HEK293T (cell line): ENCODE results near the gene IKZF3.
A peak's percentile ranks its signal among the peaks of the same experiment; 100 is the strongest.

ENCODE experiments used
- CTCF ChIA-PET: fragments of 350-600 bp; formaldehyde crosslinking; extraction: SDS; loops from one replicate; lab custom pipeline; 2021; ENCODE audit warnings: antibody characterized with exemption, inconsistent platforms; lab: Yijun Ruan, JAX
- POLR2A ChIA-PET: fragments of 350-600 bp; formaldehyde crosslinking; extraction: SDS; loops from one replicate; lab custom pipeline; 2020; ENCODE audit warnings: antibody characterized with exemption, inconsistent platforms; lab: Yijun Ruan, JAX
- DNase-seq: peaks from one replicate; pipeline ENCODE4 v3.0.0; 2012; ENCODE audit warnings: mixed read lengths; ENCODE audit errors: extremely low spot score
- ARNT ChIP-seq: fragments of 450-650 bp; IDR thresholded peaks from 2 replicates; pipeline ENCODE4 v1.6.1; 2017; ENCODE audit warnings: mild to moderate bottlenecking
- BHLHE40 ChIP-seq: fragments of 450-650 bp; IDR thresholded peaks from 2 replicates; pipeline ENCODE4 v1.6.1; 2016; ENCODE audit warnings: mild to moderate bottlenecking, moderate library complexity, borderline replicate concordance
- CTBP1 ChIP-seq: fragments of 450-650 bp; IDR thresholded peaks from 2 replicates; pipeline ENCODE4 v1.6.1; 2016; ENCODE audit warnings: borderline replicate concordance
- ELF4 ChIP-seq: fragments of 450-650 bp; IDR thresholded peaks from 2 replicates; pipeline ENCODE4 v1.6.1; 2017; ENCODE audit warnings: antibody characterized with exemption
- FOXA1 ChIP-seq: fragments of 450-650 bp; IDR thresholded peaks from 2 replicates; pipeline ENCODE4 v1.6.1; 2016; ENCODE audit warnings: mild to moderate bottlenecking
- FOXK2 ChIP-seq: fragments of 450-650 bp; IDR thresholded peaks from 2 replicates; pipeline ENCODE4 v1.6.1; 2016; ENCODE audit warnings: mild to moderate bottlenecking
- FOXM1 ChIP-seq: fragments of 450-650 bp; IDR thresholded peaks from 2 replicates; pipeline ENCODE4 v1.6.1; 2017; ENCODE audit warnings: mild to moderate bottlenecking, borderline replicate concordance
- HDGF ChIP-seq: fragments of 450-650 bp; IDR thresholded peaks from 2 replicates; pipeline ENCODE4 v1.6.1; 2017; ENCODE audit warnings: antibody characterized with exemption, borderline replicate concordance
- L3MBTL2 ChIP-seq: fragments of 450-650 bp; conservative IDR thresholded peaks from 2 replicates; pipeline ENCODE4 v1.6.1; 2016; ENCODE audit warnings: mild to moderate bottlenecking
- LEF1 ChIP-seq: fragments of 450-650 bp; IDR thresholded peaks from 2 replicates; pipeline ENCODE4 v1.6.1; 2017; ENCODE audit warnings: mild to moderate bottlenecking, borderline replicate concordance
- NFRKB ChIP-seq: fragments of 450-650 bp; IDR thresholded peaks from 2 replicates; pipeline ENCODE4 v1.6.1; 2016; ENCODE audit warnings: mild to moderate bottlenecking, moderate library complexity
- SP1 ChIP-seq: fragments of 450-650 bp; IDR thresholded peaks from 2 replicates; pipeline ENCODE4 v1.6.1; 2017
- SUZ12 ChIP-seq: fragments of 450-650 bp; IDR thresholded peaks from 2 replicates; pipeline ENCODE4 v1.6.1; 2016; ENCODE audit warnings: mild to moderate bottlenecking
- TARDBP ChIP-seq: fragments of 450-650 bp; IDR thresholded peaks from 2 replicates; pipeline ENCODE4 v1.6.1; 2016
- ZNF384 ChIP-seq: fragments of 450-650 bp; IDR thresholded peaks from 2 replicates; pipeline ENCODE4 v1.6.1; 2016
- TF ChIP-seq, protein P1 (sequence below): fragments of 450-650 bp; IDR thresholded peaks from 2 replicates; pipeline ENCODE4 v1.6.1; 2016

The IKZF3 gene

DNA sequence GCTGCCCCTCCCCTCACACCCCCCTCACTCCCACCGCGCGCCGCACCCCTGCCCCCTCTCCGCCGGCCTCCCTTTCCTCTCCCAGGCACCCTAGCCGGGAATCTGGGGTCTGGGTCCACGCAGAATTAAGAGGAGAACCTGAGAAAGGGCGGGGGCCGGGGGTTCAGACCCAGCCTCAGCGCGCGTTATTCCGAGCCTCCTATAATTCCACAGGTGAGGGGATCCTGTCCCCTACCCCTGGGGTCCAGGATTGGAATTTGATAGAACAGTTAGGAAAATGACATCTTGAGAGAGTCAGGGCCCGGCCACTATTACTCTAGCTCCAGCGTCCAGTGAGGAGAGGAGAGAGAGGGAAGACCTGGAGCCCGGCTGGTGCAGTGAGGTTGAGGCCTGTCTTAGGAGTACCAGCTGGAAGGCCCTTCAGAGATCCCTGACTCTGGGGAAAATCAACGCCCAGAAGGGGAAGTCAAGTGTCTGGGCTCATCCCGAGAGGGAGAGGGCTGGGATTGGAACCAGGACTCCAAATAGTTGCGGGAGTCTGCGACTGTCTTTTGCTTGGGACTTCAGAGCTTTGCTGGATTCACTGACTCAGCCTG is 109.1 kb downstream of the IKZF3 start:
- TF ChIP-seq, protein P1, sequence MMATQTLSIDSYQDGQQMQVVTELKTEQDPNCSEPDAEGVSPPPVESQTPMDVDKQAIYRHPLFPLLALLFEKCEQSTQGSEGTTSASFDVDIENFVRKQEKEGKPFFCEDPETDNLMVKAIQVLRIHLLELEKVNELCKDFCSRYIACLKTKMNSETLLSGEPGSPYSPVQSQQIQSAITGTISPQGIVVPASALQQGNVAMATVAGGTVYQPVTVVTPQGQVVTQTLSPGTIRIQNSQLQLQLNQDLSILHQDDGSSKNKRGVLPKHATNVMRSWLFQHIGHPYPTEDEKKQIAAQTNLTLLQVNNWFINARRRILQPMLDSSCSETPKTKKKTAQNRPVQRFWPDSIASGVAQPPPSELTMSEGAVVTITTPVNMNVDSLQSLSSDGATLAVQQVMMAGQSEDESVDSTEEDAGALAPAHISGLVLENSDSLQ = no peak
- no peak for TF ChIP-seq NFRKB
- no peak for TF ChIP-seq LEF1
- TF ChIP-seq ARNT = no peak
- no peak for TF ChIP-seq ZNF384
- TF ChIP-seq FOXK2 = no peak
- TF ChIP-seq FOXM1 = no peak
- no peak for TF ChIP-seq FOXA1
- TF ChIP-seq SP1 = no peak
- TF ChIP-seq TARDBP = no peak
- no peak for TF ChIP-seq BHLHE40
- no peak for TF ChIP-seq ELF4
- no peak for TF ChIP-seq SUZ12
- no peak for TF ChIP-seq CTBP1
- ChIA-PET POLR2A (interaction anchor here (0.7 to 2.4 kb wide), 9 partner anchors 10 to 208 kb away, joined by 3 to 8 read pairs (median 4); partner anchors contain the start of genes ERBB2, MIEN1 and STARD3), CTCF (interaction anchor here (0.7 to 2.2 kb wide), 7 partner anchors 25 to 207 kb away, joined by 3 to 9 read pairs (median 3); partner anchors contain the start of gene MIEN1)
- DNase-seq = no peak

DNA sequence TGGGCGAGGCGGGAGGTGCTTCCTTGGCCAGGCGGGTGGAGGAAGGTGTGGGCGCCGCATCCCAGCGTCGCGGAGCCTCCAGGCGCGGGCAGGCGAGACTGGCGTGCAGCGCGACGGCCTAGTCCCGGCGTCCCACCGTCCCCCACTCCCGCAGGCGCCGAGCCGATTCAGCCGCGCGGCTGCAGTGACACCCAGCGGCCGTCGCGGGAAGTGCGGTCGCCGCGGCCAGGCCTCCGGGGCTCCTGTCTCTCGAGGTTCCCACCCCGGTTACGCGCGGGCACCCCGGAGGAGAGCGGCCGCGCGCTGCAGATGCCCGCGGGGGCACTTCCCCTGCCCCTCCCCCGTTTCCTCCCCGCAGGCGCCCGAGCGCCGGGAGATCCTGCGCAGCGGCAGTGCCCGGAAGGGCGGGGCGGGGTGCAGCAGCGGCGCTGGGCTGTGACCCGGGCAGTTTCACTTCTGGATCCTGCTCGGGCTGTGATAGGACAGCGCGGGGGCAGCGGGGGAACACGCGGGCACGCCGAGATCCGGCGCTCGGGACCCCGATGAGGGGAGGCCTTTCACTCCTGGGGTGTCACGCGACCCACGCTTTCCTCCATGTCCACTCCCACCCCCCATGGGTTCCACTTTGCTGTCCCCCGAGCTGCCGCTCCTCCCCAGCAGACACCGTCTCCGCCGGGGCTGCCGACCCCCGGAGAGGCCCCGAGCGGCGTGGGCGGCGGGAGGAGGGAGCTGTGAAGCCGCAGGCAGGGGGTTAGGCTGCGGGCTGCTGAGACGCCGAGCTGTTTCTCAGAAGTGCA is 109.8 kb downstream of the IKZF3 start:
- TF ChIP-seq L3MBTL2 (peak; percentile 42), FOXK2 (no peak)
- ChIA-PET POLR2A (interaction anchor here (0.7 to 2.4 kb wide), 11 partner anchors 11 to 207 kb away, joined by 3 to 8 read pairs (median 4); partner anchors contain the start of genes ERBB2, MIEN1 and STARD3), CTCF (interaction anchor here (0.9 to 2.2 kb wide), 9 partner anchors 24 to 207 kb away, joined by 3 to 11 read pairs (median 3); partner anchors contain the start of gene MIEN1)
- peak; percentile 85 for DNase-seq

DNA sequence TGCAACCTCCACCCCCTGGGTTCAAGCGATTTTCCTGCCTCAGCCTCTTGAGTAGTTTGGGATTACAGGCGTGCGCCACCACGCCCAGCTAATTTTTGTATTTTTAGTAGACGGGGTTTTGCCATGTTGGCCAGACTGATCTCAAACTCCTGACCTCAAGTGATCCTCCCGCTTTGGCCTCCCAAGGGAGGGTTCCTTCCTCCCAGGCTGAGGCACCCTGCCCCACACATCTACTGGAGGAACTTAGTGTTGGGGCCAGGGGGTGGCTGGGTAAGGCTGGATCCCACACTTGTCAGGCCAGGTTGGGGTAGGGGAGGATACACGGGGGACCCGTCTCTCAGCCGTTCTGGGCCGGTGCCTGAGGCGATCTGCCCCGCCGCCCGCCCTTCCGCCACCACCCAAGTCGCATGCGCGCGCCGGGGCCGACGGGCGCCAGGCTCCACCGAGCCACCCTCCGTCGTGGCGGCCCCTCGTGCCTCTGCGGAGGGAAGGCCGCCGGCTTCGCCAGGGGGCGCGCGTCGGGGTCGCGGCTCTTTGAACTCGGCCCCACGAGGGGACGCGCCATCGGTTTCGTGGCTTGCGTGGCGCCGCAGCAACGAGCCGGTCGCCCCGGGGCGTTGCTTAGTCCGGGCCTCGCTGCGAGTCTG is 110.5 kb downstream of the IKZF3 start:
- peak; percentile 42 for DNase-seq
- peak; percentile 76 for TF ChIP-seq TARDBP
- TF ChIP-seq NFRKB = no peak
- TF ChIP-seq FOXM1 = no peak
- TF ChIP-seq CTBP1 = no peak
- TF ChIP-seq SP1 = no peak
- TF ChIP-seq, protein P1 = no peak
- peak; percentile 93 for TF ChIP-seq L3MBTL2
- TF ChIP-seq ARNT = no peak
- TF ChIP-seq LEF1 = peak; percentile 80; the same call in 1 of the 2 replicates
- TF ChIP-seq SUZ12 = no peak
- no peak for TF ChIP-seq HDGF
- POLR2A ChIA-PET = interaction anchor here (0.7 to 2.4 kb wide), 7 partner anchors 9 to 82 kb away, joined by 3 to 6 read pairs (median 4); partner anchors contain the start of genes ERBB2 and MIEN1
- CTCF ChIA-PET = interaction anchor here (0.9 to 2.2 kb wide), 5 partner anchors 24 to 135 kb away, joined by 3 to 11 read pairs (median 3); partner anchors contain the start of gene MIEN1

DNA sequence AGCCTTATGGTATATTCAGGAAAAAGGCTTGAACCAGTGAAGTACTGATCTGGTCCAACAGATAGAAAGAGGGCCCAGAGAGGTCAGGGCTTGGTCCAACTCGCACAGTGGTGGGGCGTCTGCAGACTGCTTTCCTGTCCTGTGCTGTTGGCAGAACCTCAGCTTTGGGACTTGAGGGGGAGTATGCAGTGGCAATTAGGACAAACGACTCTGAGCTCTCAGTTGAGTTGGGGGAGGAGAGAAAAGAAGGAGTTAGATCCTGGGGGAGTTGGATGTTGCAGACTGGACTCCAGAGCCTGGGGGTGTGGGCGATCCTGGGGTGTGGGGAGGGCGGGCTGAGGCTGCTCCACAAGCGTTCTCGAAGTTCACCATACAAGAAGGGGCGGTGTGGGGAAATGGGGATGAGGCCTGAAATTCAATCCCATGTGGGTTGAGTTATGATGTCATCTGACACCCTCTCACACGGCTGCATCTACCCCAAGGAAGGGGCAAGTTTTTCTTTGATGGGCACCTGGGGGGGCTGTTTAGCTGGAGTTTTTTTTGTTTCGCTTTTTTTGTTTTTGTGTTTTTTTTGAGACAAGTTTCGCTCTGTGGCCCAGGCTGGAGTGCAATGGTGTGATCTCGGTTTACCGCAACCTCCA is 111.8 kb downstream of the IKZF3 start:
- no peak for TF ChIP-seq FOXM1
- TF ChIP-seq L3MBTL2 = no peak
- TF ChIP-seq SP1 = no peak
- TF ChIP-seq TARDBP = no peak
- TF ChIP-seq BHLHE40 = no peak
- no peak for TF ChIP-seq HDGF
- no peak for TF ChIP-seq FOXA1
- no peak for TF ChIP-seq ZNF384
- no peak for TF ChIP-seq LEF1
- TF ChIP-seq, protein P1 = no peak
- TF ChIP-seq ELF4 = no peak
- TF ChIP-seq FOXK2 = no peak
- no peak for TF ChIP-seq NFRKB
- no peak for TF ChIP-seq CTBP1
- TF ChIP-seq ARNT = no peak
- DNase-seq = no peak
- POLR2A ChIA-PET = interaction anchor here (0.7 to 1.2 kb wide), 3 partner anchors 22 to 64 kb away, joined by 3 to 6 read pairs (median 3); partner anchors contain the start of genes MIEN1 and PGAP3
- CTCF ChIA-PET = interaction anchor here (0.6 to 2.2 kb wide), 2 partner anchors 131 to 201 kb away, joined by 3 to 11 read pairs; no protein-coding TSS in a partner anchor

DNA sequence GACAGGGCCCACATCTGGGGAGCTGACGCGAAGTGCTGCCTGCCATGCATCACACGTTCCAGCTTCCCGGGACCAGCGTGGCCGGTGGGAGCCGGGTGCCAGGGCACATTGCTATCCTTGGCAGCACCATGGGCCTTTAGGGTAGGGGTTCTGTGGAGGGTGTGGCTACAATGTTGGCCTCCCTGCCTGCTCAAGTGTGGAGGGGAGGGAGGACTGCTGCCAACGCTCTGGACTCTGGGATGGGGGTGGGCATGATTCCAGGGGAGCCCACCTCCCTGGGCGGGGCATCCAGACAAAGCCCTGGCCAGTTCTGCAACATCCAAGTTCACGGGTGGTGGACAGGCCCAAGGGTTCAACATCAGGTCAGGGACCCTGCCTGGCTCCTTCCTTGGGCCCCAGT is 112.5 kb downstream of the IKZF3 start:
- POLR2A ChIA-PET = no interaction called here
- DNase-seq = no peak
- TF ChIP-seq NFRKB = no peak
- TF ChIP-seq SUZ12 = no peak
- no peak for TF ChIP-seq BHLHE40
- no peak for TF ChIP-seq FOXK2
- no peak for TF ChIP-seq TARDBP
- TF ChIP-seq FOXM1 = no peak
- TF ChIP-seq SP1 = no peak
- no peak for TF ChIP-seq L3MBTL2
- no peak for TF ChIP-seq HDGF
- TF ChIP-seq CTBP1 = no peak
- CTCF ChIA-PET = no interaction called here
